Activated naive CD8-positive, alpha-beta T cell treated with anti-CD3 and anti-CD28 coated beads for 36 hours (primary cell): ENCODE results near the gene KBTBD7. TPM values are rescaled to one million over a fixed set of nuclear protein-coding genes. Genes with fewer than 3 reads are reported as not detected.

ENCODE experiments used
- DNase-seq: peaks from one replicate; pipeline ENCODE4 v3.0.0; 2021
- H3K27ac Mint-ChIP-seq: one replicate; pipeline ENCODE4 v1.8.0; 2022; ENCODE audit warnings: mild to moderate bottlenecking, moderate library complexity, mixed read lengths
- H3K27me3 Mint-ChIP-seq: one replicate; pipeline ENCODE4 v1.8.0; 2022; ENCODE audit warnings: mild to moderate bottlenecking, mixed read lengths
- H3K36me3 Mint-ChIP-seq: one replicate; pipeline ENCODE4 v1.8.0; 2021; ENCODE audit warnings: mild to moderate bottlenecking, mixed read lengths
- H3K4me1 Mint-ChIP-seq: one replicate; pipeline ENCODE4 v1.8.0; 2021; ENCODE audit warnings: mixed read lengths
- H3K4me3 Mint-ChIP-seq: one replicate; pipeline ENCODE4 v1.8.0; 2022; ENCODE audit warnings: mild to moderate bottlenecking, moderate library complexity, mixed read lengths
- H3K9me3 Mint-ChIP-seq: one replicate; pipeline ENCODE4 v1.8.0; 2022; ENCODE audit warnings: mixed read lengths
- total RNA-seq, 2 experiments: library from RNA; stranded (reverse); gene quantifications; one replicate each; pipeline ENCODE4 v1.2.3, GENCODE V29; 2021

KBTBD7 gene
- 1 to 10 TPM; 2.8 to 3.0 TPM for total RNA-seq

- peak within 1 kb of the TSS; percentile 95 for H3K27ac Mint-ChIP-seq
- peaks cover 12% of the 10 kb centered on the region for H3K9me3 Mint-ChIP-seq
- H3K4me3 Mint-ChIP-seq = peak within 1 kb of the TSS; percentile 88
- H3K27me3 Mint-ChIP-seq = no peaks in the 10 kb centered on the region
- H3K4me1 Mint-ChIP-seq = peaks cover 38% of the 10 kb centered on the region
- peak; percentile 97 for DNase-seq
- peaks cover 27% of the 10 kb centered on the region for H3K36me3 Mint-ChIP-seq
Measured at GRCh38 chr13:41193919-41194824, at the start of gene KBTBD7. TSS of gene KBTBD7 (minus strand) at chr13:41194569. CDS start at chr13:41194257, 312 bp downstream.

- H3K9me3 Mint-ChIP-seq = no peaks in the 10 kb centered on the region
- no peak for DNase-seq
- no peaks in the 10 kb centered on the region for H3K4me1 Mint-ChIP-seq
- no peaks in the 10 kb centered on the region for H3K27me3 Mint-ChIP-seq
- peaks cover 26% of the 10 kb centered on the region for H3K36me3 Mint-ChIP-seq
- no peak overlapping the region for H3K27ac Mint-ChIP-seq
- H3K4me3 Mint-ChIP-seq = no peak overlapping the region
Measured at GRCh38 chr13:41241626-41242025, 47.3 kb upstream of the KBTBD7 start.

- DNase-seq = no peak
- H3K9me3 Mint-ChIP-seq = no peaks in the 10 kb centered on the region
- H3K27ac Mint-ChIP-seq = no peak overlapping the region
- peaks cover 8% of the 10 kb centered on the region for H3K4me1 Mint-ChIP-seq
- no peak overlapping the region for H3K4me3 Mint-ChIP-seq
- H3K27me3 Mint-ChIP-seq = no peaks in the 10 kb centered on the region
- peaks cover 35% of the 10 kb centered on the region for H3K36me3 Mint-ChIP-seq
Measured at GRCh38 chr13:41236369-41236768, 42.0 kb upstream of the KBTBD7 start.

- H3K9me3 Mint-ChIP-seq = no peaks in the 10 kb centered on the region
- peaks cover 8% of the 10 kb centered on the region for H3K4me1 Mint-ChIP-seq
- H3K27ac Mint-ChIP-seq = peak overlapping the region; percentile 53
- no peaks in the 10 kb centered on the region for H3K27me3 Mint-ChIP-seq
- no peak overlapping the region for H3K4me3 Mint-ChIP-seq
- H3K36me3 Mint-ChIP-seq = peaks cover 35% of the 10 kb centered on the region
- DNase-seq = no peak
Measured at GRCh38 chr13:41232578-41233480, 38.5 kb upstream of the KBTBD7 start.

- H3K4me3 Mint-ChIP-seq = no peak overlapping the region
- H3K27ac Mint-ChIP-seq = no peak overlapping the region
Measured at GRCh38 chr13:41231786-41232185, 37.4 kb upstream of the KBTBD7 start.

GRCh38 chr13:41231025-41231677 is 36.8 kb upstream of the KBTBD7 start:
- no peaks in the 10 kb centered on the region for H3K9me3 Mint-ChIP-seq
- peaks cover 32% of the 10 kb centered on the region for H3K36me3 Mint-ChIP-seq
- no peak overlapping the region for H3K27ac Mint-ChIP-seq
- H3K27me3 Mint-ChIP-seq = no peaks in the 10 kb centered on the region
- DNase-seq = no peak
- peaks cover 8% of the 10 kb centered on the region for H3K4me1 Mint-ChIP-seq
- H3K4me3 Mint-ChIP-seq = no peak overlapping the region

More at GRCh38 chr13:41231786-41232185, 37.4 kb upstream of the KBTBD7 start:
- H3K4me1 Mint-ChIP-seq = peaks cover 8% of the 10 kb centered on the region
- H3K36me3 Mint-ChIP-seq = peaks cover 35% of the 10 kb centered on the region
- no peaks in the 10 kb centered on the region for H3K9me3 Mint-ChIP-seq
- H3K27me3 Mint-ChIP-seq = no peaks in the 10 kb centered on the region
- DNase-seq = no peak

- peaks cover 8% of the 10 kb centered on the region for H3K4me1 Mint-ChIP-seq
Measured at GRCh38 chr13:41229356-41229755, 35.0 kb upstream of the KBTBD7 start.

GRCh38 chr13:41224113-41225110 is 30.0 kb upstream of the KBTBD7 start:
- Mint-ChIP-seq H3K36me3 (peaks cover 12% of the 10 kb centered on the region), H3K27me3 (no peaks in the 10 kb centered on the region), H3K9me3 (no peaks in the 10 kb centered on the region), H3K27ac (no peak overlapping the region), H3K4me1 (peaks cover under 1% of the 10 kb centered on the region), H3K4me3 (no peak overlapping the region)
- no peak for DNase-seq

More at GRCh38 chr13:41229356-41229755, 35.0 kb upstream of the KBTBD7 start:
- Mint-ChIP-seq H3K4me3 (no peak overlapping the region), H3K36me3 (peaks cover 24% of the 10 kb centered on the region), H3K27me3 (no peaks in the 10 kb centered on the region), H3K27ac (no peak overlapping the region), H3K9me3 (no peaks in the 10 kb centered on the region)
- DNase-seq = no peak

- Mint-ChIP-seq H3K4me1 (peaks cover 4% of the 10 kb centered on the region), H3K36me3 (peaks cover 9% of the 10 kb centered on the region), H3K27me3 (no peaks in the 10 kb centered on the region), H3K4me3 (no peak overlapping the region), H3K9me3 (no peaks in the 10 kb centered on the region), H3K27ac (no peak overlapping the region)
- DNase-seq = peak; percentile 30
Measured at GRCh38 chr13:41222259-41222852, 28.0 kb upstream of the KBTBD7 start.

GRCh38 chr13:41220401-41220800 is 26.0 kb upstream of the KBTBD7 start:
- Mint-ChIP-seq H3K4me3 (no peak overlapping the region), H3K27me3 (no peaks in the 10 kb centered on the region), H3K36me3 (peaks cover 12% of the 10 kb centered on the region), H3K4me1 (peaks cover 4% of the 10 kb centered on the region), H3K9me3 (no peaks in the 10 kb centered on the region), H3K27ac (no peak overlapping the region)
- DNase-seq = no peak

GRCh38 chr13:41216160-41216559 is 21.8 kb upstream of the KBTBD7 start:
- H3K36me3 Mint-ChIP-seq = peaks cover 18% of the 10 kb centered on the region
- no peak for DNase-seq
- peaks cover 4% of the 10 kb centered on the region for H3K4me1 Mint-ChIP-seq
- peaks cover 3% of the 10 kb centered on the region for H3K9me3 Mint-ChIP-seq
- H3K27ac Mint-ChIP-seq = no peak overlapping the region
- no peaks in the 10 kb centered on the region for H3K27me3 Mint-ChIP-seq
- no peak overlapping the region for H3K4me3 Mint-ChIP-seq

- no peaks in the 10 kb centered on the region for H3K27me3 Mint-ChIP-seq
- no peaks in the 10 kb centered on the region for H3K4me1 Mint-ChIP-seq
- H3K27ac Mint-ChIP-seq = no peak overlapping the region
- H3K9me3 Mint-ChIP-seq = peaks cover 10% of the 10 kb centered on the region
- no peak for DNase-seq
- peaks cover 14% of the 10 kb centered on the region for H3K36me3 Mint-ChIP-seq
- H3K4me3 Mint-ChIP-seq = no peak overlapping the region
Measured at GRCh38 chr13:41213919-41214318, 19.6 kb upstream of the KBTBD7 start.

GRCh38 chr13:41213316-41213715 is 18.9 kb upstream of the KBTBD7 start:
- H3K4me3 Mint-ChIP-seq = no peak overlapping the region
- peaks cover 14% of the 10 kb centered on the region for H3K9me3 Mint-ChIP-seq
- DNase-seq = no peak
- peaks cover 15% of the 10 kb centered on the region for H3K36me3 Mint-ChIP-seq
- H3K27ac Mint-ChIP-seq = no peak overlapping the region
- no peaks in the 10 kb centered on the region for H3K27me3 Mint-ChIP-seq
- H3K4me1 Mint-ChIP-seq = no peaks in the 10 kb centered on the region
